Adrenal gland (tissue), 5 donors: ENCODE measurements around the gene TCF7L1.

ENCODE experiments used
- POLR2A ChIP-seq, 2 donors: fragments of 450-650 bp; IDR thresholded peaks; one replicate each; pipeline ENCODE4 v1.6.1; 2017; ENCODE audit warnings: antibody characterized with exemption in 2 of 2, mild to moderate bottlenecking in 2 of 2, moderate library complexity in 1 of 2
- TF ChIP-seq, protein P1 (sequence below), 6 experiments: fragments of 450-650 bp in 4 of 6; fragments of 200-600 bp in 2 of 6; sonication (generic) in 1 of 6; IDR thresholded peaks; 1 replicate in 5 of 6; 2 replicates in 1 of 6; pipeline versions ENCODE4 v1.5.1 to v1.8.0; 2016 to 2021; ENCODE audit warnings: antibody characterized with exemption in 6 of 6, mild to moderate bottlenecking in 2 of 6, moderate library complexity in 1 of 6
- donor health status: DM: no; HTN: no; CAD: no.

- TF ChIP-seq, protein P1, sequence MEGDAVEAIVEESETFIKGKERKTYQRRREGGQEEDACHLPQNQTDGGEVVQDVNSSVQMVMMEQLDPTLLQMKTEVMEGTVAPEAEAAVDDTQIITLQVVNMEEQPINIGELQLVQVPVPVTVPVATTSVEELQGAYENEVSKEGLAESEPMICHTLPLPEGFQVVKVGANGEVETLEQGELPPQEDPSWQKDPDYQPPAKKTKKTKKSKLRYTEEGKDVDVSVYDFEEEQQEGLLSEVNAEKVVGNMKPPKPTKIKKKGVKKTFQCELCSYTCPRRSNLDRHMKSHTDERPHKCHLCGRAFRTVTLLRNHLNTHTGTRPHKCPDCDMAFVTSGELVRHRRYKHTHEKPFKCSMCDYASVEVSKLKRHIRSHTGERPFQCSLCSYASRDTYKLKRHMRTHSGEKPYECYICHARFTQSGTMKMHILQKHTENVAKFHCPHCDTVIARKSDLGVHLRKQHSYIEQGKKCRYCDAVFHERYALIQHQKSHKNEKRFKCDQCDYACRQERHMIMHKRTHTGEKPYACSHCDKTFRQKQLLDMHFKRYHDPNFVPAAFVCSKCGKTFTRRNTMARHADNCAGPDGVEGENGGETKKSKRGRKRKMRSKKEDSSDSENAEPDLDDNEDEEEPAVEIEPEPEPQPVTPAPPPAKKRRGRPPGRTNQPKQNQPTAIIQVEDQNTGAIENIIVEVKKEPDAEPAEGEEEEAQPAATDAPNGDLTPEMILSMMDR (IDR thresholded peaks at IDR 0.05) = no peak
- no peak for TF ChIP-seq POLR2A (IDR thresholded peaks at IDR 0.05)
Observed at GRCh38 chr2:85353876-85354285, 220.7 kb downstream of the TCF7L1 start.
